ENCODE data around the gene RRP7A.
"Not testable (repeated sequence)": the region's sequence is repeated elsewhere in the genome, so short reads cannot be mapped to it uniquely, and the experiment has no call there.

Gene RRP7A

DNA sequence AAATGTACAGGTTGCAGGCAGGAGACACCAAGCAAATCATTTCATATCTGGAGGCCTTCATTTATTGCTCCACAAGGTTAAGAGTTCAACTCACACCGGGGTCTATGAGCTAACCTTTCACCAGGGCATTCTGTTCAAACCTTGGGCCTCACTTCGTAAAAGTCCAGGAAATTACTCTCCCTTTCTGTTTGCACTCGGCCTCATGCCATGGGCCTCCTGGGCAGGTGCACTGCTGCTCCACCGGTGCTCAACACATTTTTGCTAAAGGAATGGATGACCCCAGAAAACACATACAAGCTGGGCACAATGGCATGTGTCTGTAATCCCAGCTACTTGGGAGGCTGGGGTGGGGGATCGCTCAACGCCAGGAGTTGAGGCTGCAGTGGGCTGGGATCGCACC is 16.6 kb upstream of the RRP7A start:
- DNase-seq (ENCODE audit: low read depth in 1 of 2, low spot score in 1 of 2) = no peak

DNA sequence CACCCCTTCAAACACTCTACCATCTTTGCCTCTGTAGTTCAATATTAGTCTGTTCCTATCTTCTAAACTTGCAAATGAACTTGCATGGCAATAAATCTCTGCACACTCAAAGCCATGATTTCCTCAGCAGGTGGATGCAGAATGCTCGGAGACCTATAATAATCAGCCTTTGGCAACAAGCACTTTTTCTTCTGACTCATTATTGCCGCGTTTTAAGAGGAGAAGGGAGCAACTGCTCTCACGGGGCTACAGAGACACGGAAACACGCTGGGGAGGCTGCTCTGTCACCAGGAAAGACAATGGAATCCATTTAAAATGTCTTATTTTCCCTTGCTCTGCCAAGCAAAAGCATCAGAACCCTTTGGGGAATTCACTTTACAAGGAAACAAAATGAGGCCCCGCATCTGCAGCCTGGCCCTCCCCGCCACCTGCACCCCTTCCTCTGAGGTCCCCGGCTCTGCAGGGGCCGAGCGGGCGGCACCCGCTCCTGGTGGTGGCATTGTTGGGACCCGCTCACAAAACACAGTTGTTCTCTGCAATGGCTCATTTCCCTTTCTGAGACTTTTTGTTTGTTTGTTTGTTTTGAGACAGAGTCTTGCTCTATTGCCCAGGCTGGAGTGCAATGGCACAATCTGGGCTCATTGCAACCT is 15.6 kb upstream of the RRP7A start:
- DNase-seq (ENCODE audit: low read depth in 1 of 2, low spot score in 1 of 2) = not testable (repeated sequence)

GRCh38 chr22:42533638-42533977 is 14.0 kb upstream of the RRP7A start:
- no peak for DNase-seq (ENCODE audit: low read depth in 1 of 2, low spot score in 1 of 2)

DNA sequence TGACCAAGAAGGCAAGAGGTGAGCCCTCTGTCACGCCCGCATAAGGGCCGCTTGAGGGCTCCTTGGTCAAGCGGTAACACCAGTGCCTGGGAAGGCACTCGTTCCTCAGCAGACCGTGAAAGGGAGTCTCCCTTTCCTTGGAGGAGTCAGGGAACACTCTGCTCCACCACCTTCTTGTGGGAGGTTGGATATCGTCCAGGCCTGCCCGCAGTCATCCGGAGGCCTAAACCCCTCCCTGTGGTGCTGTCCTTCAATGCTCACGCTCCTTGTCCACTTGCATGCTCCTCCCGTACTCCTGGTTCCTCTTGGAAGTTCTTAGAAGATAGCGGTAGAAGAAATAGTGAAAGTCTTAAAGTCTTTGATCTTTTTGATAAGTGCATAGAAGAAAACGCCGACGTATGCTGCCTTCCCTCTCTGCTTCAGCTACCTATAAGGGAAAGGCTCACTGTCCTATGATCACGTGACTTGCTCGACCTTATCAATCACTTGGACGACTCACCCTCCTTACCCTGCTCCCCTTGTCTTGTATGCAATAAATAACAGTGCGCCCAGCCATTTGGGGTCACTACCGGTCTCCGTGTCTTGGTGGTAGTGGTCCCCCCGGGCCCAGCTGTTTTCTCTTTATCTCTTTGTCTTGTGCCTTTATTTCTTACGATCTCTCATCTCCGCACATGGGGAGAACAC is 11.9 kb upstream of the RRP7A start:
- not testable (repeated sequence) for DNase-seq (ENCODE audit: low read depth in 1 of 2, low spot score in 1 of 2)

- DNase-seq (ENCODE audit: low read depth in 1 of 2, low spot score in 1 of 2) = not testable (repeated sequence)
These were observed 9.8 kb upstream of the RRP7A start for GRCh38 chr22:42529435-42529834.

GRCh38 chr22:42528591-42529307 is 9.2 kb upstream of the RRP7A start:
- no peak for DNase-seq (ENCODE audit: low read depth in 1 of 2, low spot score in 1 of 2)

GRCh38 chr22:42522546-42522945 is 3.0 kb upstream of the RRP7A start:
- DNase-seq (ENCODE audit: low read depth in 1 of 2, low spot score in 1 of 2) = no peak

DNA sequence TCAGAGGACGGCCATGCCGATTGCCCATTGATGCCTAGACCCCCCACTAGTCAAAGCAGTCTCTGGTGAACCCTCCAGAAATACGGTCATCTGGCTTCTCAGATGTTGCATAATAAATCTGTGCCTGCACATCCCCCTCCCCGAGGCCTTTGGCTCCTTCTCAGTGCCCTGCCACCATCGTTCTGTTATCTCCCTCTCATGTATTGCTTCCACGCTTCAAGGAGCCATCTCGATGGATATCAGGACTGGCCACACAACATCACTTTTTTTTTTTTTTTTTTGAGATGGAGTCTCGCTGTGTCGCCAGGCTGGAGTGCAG is 1.6 kb upstream of the RRP7A start:
- no peak for DNase-seq (ENCODE audit: low read depth in 1 of 2, low spot score in 1 of 2)

GRCh38 chr22:42518638-42519524 is 715 bp downstream of the RRP7A start:
- not testable (repeated sequence) for DNase-seq (ENCODE audit: low read depth in 1 of 2, low spot score in 1 of 2)

- DNase-seq (ENCODE audit: low read depth in 1 of 2, low spot score in 1 of 2) = not testable (repeated sequence)
These were observed 2.5 kb downstream of the RRP7A start for GRCh38 chr22:42517103-42517502.

- no peak for DNase-seq (ENCODE audit: low read depth in 1 of 2, low spot score in 1 of 2)
These were observed 3.7 kb downstream of the RRP7A start for GRCh38 chr22:42515896-42516295.

- not testable (repeated sequence) for DNase-seq (ENCODE audit: low read depth in 1 of 2, low spot score in 1 of 2)
These were observed 4.3 kb downstream of the RRP7A start for GRCh38 chr22:42515304-42515703.

- DNase-seq (ENCODE audit: low read depth in 1 of 2, low spot score in 1 of 2) = not testable (repeated sequence)
These were observed 5.3 kb downstream of the RRP7A start for GRCh38 chr22:42514331-42514730.

GRCh38 chr22:42512273-42512990 is 7.2 kb downstream of the RRP7A start:
- not testable (repeated sequence) for DNase-seq (ENCODE audit: low read depth in 1 of 2, low spot score in 1 of 2)

DNA sequence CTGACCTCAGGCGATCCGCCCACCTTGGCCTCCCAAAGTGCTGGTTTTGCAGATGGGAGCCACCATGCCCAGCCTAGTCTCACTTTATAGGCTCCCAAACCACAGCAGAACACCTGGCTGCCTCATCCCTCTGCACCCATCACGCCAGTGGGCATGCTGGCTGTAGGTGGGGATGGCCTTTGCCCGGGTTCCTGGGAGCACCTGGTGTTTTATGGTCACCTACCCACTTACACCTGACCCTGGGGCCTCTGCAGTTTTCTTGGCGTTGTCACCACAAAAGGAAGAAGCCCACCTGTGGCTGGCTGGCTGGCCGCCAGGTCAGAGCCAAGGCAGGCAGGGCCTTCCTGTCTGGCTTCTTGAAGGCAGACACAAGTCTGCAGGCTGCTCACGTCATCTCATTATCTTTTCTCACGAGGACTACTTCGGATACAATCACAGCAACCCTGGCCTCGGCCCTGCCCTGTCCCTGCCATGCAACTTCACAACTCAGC is 8.2 kb downstream of the RRP7A start:
- no peak for DNase-seq (ENCODE audit: low read depth in 1 of 2, low spot score in 1 of 2)

- no peak for DNase-seq (ENCODE audit: low read depth in 1 of 2, low spot score in 1 of 2)
These were observed 10.0 kb downstream of the RRP7A start for GRCh38 chr22:42509548-42509947.

- DNase-seq (ENCODE audit: low read depth in 1 of 2, low spot score in 1 of 2) = not testable (repeated sequence)
These were observed 10.6 kb downstream of the RRP7A start for GRCh38 chr22:42508975-42509364.

GRCh38 chr22:42508327-42508974 is 11.1 kb downstream of the RRP7A start:
- DNase-seq (ENCODE audit: low read depth in 1 of 2, low spot score in 1 of 2) = not testable (repeated sequence)

- no peak for DNase-seq (ENCODE audit: low read depth in 1 of 2, low spot score in 1 of 2)
These were observed 18.8 kb downstream of the RRP7A start for GRCh38 chr22:42500836-42501179.

DNA sequence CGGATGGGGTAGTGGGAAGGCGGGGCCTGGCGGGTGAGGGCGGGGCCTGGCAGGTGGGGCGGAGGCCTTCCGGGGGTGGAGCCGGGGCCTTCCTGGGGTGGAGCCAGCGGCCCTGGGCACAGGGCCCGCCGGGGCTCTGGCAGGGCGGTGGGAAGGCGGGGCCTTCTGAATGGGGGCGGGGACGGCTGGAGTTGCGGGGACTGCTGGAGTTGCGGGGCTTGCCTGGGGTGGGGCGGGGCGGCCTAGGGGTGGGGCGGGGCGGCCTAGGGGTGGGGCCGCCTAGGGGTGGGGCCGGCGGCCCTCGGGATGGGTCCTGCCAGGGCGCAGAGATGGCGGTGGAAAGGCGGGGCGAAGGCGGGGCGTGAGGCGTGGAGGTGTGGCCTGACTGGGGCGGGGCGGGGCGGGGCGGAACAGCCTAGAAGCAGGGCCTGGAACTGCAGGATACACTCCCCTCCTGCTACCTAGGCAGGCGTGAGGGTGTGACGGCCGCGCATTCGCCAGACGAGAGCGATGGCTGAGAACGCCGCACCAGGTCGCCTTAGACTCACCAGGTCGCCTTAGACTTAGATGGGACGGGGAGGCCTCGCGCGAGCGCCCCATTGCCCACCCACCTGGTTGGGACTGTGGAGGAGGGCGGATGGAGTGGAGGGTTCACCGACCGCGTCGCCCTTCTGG is 19.3 kb downstream of the RRP7A start:
- peak; percentile 73 for DNase-seq (ENCODE audit: low read depth in 1 of 2, low spot score in 1 of 2)

Data from stimulated activated CD4-positive, alpha-beta T cell treated with anti-CD3 and anti-CD28 coated beads, Interleukin-15, amount 100 ng/mL, for 1 hour (primary cell).